Activated T-helper 17 cell treated with anti-CD3 and anti-CD28 coated beads, Interleukin-2, amount 50 U/mL, for 72 hours (primary cell): Measurements from ENCODE around the gene SLC45A2. TPM values are rescaled to one million over a fixed set of nuclear protein-coding genes. Genes with fewer than 3 reads are reported as not detected.
"Not testable (repeated sequence)": the region's sequence is repeated elsewhere in the genome, so short reads cannot be mapped to it uniquely, and the experiment has no call there.

Source experiments
- ATAC-seq: fragments of 150-1000 bp; cut with Tn5 transposase; replicated peaks from 2 replicates; pipeline ENCODE4 v1.10.0; 2021; ENCODE audit warnings: mild to moderate bottlenecking, moderate library complexity
- H3K27ac Mint-ChIP-seq: one replicate; pipeline ENCODE4 v1.8.0; 2022; ENCODE audit warnings: mixed read lengths
- H3K27me3 Mint-ChIP-seq: one replicate; pipeline ENCODE4 v1.8.0; 2022; ENCODE audit warnings: mixed read lengths
- H3K36me3 Mint-ChIP-seq: one replicate; pipeline ENCODE4 v1.8.0; 2022; ENCODE audit warnings: low read depth, mild to moderate bottlenecking, mixed read lengths
- H3K4me1 Mint-ChIP-seq: one replicate; pipeline ENCODE4 v1.8.0; 2022; ENCODE audit warnings: mixed read lengths
- H3K4me3 Mint-ChIP-seq: one replicate; pipeline ENCODE4 v1.8.0; 2022; ENCODE audit warnings: mild to moderate bottlenecking, mixed read lengths
- H3K9me3 Mint-ChIP-seq: one replicate; pipeline ENCODE4 v1.8.0; 2022; ENCODE audit warnings: mixed read lengths
- total RNA-seq, 2 donors: library from RNA; stranded (reverse); gene quantifications; one replicate each; pipeline ENCODE4 v1.2.3, GENCODE V29; 2022

SLC45A2 gene
- total RNA-seq, 2 donors from 2014 or later = not detected

DNA sequence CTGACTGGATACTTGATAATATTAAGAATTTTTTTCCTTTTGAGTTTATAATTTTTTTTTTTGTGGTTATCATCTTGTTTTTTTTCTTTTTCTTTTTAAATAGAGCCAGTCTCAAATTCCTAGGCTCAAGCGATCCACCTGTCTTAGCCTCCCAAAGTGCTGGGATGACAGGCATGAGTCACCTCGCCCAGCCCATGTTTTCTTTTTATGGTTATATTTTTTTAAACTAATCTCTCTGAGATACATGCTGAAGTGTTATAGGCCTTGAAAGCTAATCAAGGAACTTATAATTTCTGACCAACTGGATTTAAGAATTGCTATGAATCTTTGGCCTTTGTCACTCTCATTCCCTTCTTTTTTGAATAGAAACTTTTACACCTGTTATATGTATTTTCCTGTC lies 30.1 kb upstream of the SLC45A2 start:
- Mint-ChIP-seq H3K9me3 (no peaks in the 10 kb centered on the region), H3K27me3 (no peaks in the 10 kb centered on the region), H3K4me3 (peak overlapping the region; percentile 6), H3K36me3 (peaks cover 5% of the 10 kb centered on the region), H3K27ac (peak overlapping the region; percentile 60), H3K4me1 (peaks cover 13% of the 10 kb centered on the region)
- ATAC-seq = no peak

DNA sequence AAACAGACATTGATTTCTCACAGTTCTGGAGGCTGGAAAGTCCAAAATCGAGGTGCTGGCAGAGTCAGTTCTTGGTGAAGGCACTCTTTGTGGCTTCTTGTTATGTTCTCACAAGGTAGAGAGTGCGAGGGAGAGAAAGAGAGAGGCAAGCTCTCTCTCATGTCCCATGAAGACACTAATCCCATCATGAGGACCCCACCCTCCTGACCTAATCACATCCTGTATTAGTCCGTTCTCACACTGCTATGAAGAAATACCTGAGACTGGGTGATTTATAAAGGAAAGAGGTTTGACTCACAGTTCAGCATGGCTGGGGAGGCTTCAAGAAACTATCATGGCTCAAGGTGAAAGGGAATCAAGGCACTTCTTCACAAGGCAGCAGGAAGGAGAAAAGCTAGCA lies 29.1 kb upstream of the SLC45A2 start:
- H3K9me3 Mint-ChIP-seq = no peaks in the 10 kb centered on the region
- peaks cover 19% of the 10 kb centered on the region for H3K4me1 Mint-ChIP-seq
- no peak overlapping the region for H3K4me3 Mint-ChIP-seq
- H3K36me3 Mint-ChIP-seq = no peaks in the 10 kb centered on the region
- no peaks in the 10 kb centered on the region for H3K27me3 Mint-ChIP-seq
- no peak overlapping the region for H3K27ac Mint-ChIP-seq
- no peak for ATAC-seq

DNA sequence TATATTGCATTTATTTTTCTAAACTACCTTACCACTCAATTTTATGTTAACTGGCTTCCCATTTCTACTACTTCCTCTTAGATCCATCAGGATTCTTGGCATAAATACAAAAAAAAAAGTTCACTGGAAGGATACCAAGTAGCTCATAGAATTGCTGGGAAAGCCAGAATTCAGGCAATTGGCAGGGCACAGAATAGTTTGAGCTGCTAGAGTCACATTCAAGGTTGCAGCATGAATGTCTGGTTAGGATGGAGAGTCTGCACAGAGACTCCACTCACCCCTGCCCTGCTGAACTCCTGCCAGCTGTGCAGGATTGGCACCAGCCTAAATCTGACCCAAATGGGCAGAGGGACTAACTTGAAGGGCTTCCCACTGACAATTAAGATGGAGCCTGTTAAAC lies 28.3 kb upstream of the SLC45A2 start:
- H3K4me1 Mint-ChIP-seq = peaks cover 19% of the 10 kb centered on the region
- H3K27me3 Mint-ChIP-seq = no peaks in the 10 kb centered on the region
- no peaks in the 10 kb centered on the region for H3K9me3 Mint-ChIP-seq
- ATAC-seq = no peak
- H3K27ac Mint-ChIP-seq = no peak overlapping the region
- no peak overlapping the region for H3K4me3 Mint-ChIP-seq
- no peaks in the 10 kb centered on the region for H3K36me3 Mint-ChIP-seq

DNA sequence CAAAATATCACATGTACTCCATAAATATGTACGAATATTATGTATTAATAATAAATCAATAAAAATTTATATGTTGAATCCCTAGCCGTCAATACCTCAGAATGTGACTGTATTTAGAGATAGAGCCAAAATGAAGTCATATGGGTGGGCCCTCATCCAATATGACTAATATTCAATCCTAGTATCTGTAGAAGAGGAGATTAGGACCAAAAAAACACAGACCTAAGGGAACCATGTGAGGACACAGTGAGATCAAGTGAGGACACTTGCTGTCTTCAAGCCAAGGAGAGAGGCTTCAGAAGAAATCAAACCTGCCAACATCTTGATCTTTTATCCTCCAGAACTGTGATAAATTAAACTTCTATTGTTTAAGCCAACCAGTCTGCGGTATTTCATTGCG lies 27.0 kb upstream of the SLC45A2 start:
- Mint-ChIP-seq H3K9me3 (no peaks in the 10 kb centered on the region), H3K4me1 (peaks cover 21% of the 10 kb centered on the region), H3K4me3 (no peak overlapping the region), H3K27ac (no peak overlapping the region), H3K36me3 (no peaks in the 10 kb centered on the region), H3K27me3 (no peaks in the 10 kb centered on the region)
- ATAC-seq = no peak

DNA sequence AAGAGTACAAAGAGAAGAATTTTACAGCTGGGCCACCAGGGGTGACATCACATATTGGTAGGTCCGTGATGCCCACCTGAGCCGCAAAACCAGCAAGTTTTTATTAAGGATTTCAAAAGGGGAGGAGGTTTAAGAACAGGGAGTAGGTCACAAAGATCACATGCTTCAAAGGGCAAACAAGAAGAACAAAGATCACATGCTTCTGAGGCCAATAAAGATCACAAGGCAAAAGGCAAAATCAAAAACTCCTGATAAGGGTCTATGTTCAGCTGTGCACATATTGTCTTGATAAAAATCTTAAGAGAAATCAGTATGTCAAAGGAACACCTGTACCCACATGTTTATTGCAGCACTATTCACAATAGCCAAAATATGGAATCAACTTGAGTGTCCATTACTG lies 25.7 kb upstream of the SLC45A2 start:
- not testable (repeated sequence) for H3K27ac Mint-ChIP-seq, H3K9me3 Mint-ChIP-seq, H3K36me3 Mint-ChIP-seq, ATAC-seq, H3K4me3 Mint-ChIP-seq, H3K27me3 Mint-ChIP-seq
- peaks cover 28% of the 10 kb centered on the region for H3K4me1 Mint-ChIP-seq

DNA sequence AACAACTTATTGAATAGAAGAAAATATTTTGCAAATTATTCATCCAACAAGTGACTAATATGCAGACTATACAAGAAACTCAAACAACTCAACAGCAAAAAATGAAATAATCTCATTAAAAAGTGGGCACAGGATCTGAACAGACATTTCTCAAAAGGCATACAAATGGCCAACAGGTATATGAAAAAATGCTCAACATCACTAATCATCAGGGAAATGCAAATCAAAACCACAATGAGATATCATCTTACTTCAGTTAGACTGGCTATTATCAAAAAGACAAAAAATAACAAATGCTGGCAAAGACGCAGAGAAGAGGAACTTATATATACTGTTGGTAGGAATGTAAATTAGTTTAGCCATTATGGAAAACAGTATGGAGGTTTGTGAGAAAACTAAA lies 25.1 kb upstream of the SLC45A2 start:
- Mint-ChIP-seq H3K4me1 (peaks cover 26% of the 10 kb centered on the region), H3K4me3 (peak overlapping the region; percentile 83), H3K27me3 (no peaks in the 10 kb centered on the region), H3K36me3 (peaks cover 11% of the 10 kb centered on the region), H3K27ac (no peak overlapping the region), H3K9me3 (no peaks in the 10 kb centered on the region)
- ATAC-seq = no peak

DNA sequence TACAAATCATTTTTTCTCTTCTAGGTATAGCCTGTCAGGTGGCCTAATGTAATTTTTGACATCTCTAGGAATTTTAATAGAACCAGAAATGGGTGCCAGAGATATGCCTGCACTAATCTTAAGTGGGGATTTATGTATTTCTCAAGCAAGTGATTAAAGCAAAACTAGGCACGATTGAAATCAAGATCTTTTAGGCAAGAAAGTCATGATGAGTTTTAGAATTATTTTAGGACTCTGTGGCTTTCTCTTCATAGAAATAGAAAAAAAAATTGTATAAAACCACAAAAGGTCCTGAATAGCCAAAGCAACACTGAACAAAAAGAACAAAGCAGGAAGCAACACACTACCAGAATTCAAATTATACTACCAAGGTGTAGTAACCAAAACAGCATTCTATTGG lies 24.3 kb upstream of the SLC45A2 start:
- peaks cover 26% of the 10 kb centered on the region for H3K4me1 Mint-ChIP-seq
- peak overlapping the region; percentile 83 for H3K4me3 Mint-ChIP-seq
- H3K27me3 Mint-ChIP-seq = no peaks in the 10 kb centered on the region
- no peak for ATAC-seq
- H3K27ac Mint-ChIP-seq = peak overlapping the region; percentile 94
- peaks cover 19% of the 10 kb centered on the region for H3K36me3 Mint-ChIP-seq
- H3K9me3 Mint-ChIP-seq = no peaks in the 10 kb centered on the region

DNA sequence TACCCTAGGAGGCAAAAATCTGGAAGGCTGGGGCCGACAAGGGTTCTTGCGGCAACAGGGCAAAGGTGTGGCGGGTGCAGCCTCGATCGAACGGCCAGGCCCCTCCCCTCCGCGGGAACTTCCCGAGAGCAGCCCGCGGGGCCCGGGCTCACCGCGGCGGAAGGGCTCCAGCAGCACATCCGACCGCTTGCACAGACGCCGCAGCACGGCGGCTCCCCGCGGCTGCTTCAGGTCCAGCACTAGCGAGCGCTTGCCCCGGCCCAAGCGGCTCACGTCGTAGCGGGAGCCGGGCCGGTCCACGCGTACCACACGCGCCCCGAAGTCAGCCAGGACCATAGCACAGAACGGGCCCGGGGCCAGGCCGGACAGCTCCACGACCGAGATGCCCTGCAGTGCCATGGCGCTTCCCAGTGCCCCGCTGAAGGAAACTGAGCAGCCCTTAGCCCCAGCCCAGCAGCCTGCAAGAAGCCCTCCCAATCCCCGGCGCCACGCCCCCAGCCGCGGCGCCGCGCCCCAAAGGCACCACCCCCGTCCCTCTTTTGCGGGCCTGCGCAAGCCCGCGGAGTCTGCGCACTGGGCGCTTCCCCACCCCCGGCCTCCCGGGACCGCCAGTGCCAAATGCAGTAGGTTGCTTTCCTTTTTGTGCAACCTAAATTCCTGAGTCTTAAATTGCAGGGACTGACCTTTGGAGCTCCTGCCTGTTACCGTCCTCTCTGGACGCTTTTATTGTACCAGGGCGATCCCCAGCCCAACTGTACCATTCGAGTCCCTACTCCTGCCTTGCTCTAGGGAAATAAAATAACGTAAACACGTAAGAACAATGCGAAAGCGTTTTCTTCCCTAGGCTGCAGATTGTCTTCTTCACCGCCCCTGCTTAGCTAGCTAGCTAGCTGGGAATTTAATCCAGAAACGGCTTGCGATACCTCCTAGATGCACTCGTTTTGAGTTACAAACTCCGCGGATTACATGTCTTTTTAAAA lies 23.4 kb upstream of the SLC45A2 start, which contains the start of gene AMACR:
TSS of gene AMACR (minus strand) at position 430 of the 980 bp plus-strand sequence. CDS start at position 399, 31 bp downstream.
- no peaks in the 10 kb centered on the region for H3K27me3 Mint-ChIP-seq
- peaks cover 22% of the 10 kb centered on the region for H3K36me3 Mint-ChIP-seq
- peaks cover 26% of the 10 kb centered on the region for H3K4me1 Mint-ChIP-seq
- ATAC-seq = peak; percentile 90
- H3K27ac Mint-ChIP-seq = peak within 1 kb of the TSS; percentile 94
- H3K4me3 Mint-ChIP-seq = peak within 1 kb of the TSS; percentile 83
- no peaks in the 10 kb centered on the region for H3K9me3 Mint-ChIP-seq

DNA sequence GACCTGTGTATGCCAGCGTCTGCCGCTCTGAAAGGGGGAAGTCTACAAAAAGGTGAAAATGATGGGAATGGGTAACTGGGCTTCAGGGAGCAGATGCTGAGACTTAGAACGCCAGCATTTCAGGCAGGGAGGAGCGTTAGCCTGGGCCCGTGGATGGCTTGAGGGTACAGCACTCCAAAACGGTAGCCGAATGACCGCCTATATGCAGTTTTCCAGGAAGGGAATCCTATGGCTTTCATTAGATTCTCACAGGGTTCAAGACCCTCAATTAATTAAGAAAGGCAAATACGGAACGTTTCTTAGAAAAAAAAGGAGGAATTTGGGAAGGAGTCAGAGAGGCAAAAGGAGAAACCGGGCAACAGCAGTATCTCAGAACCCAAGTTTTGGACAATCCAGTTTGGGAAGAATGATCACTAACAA lies 22.7 kb upstream of the SLC45A2 start:
- Mint-ChIP-seq H3K27ac (peak overlapping the region; percentile 86), H3K4me1 (peaks cover 26% of the 10 kb centered on the region), H3K4me3 (peak overlapping the region; percentile 83), H3K9me3 (no peaks in the 10 kb centered on the region), H3K36me3 (peaks cover 26% of the 10 kb centered on the region), H3K27me3 (no peaks in the 10 kb centered on the region)
- ATAC-seq = no peak

DNA sequence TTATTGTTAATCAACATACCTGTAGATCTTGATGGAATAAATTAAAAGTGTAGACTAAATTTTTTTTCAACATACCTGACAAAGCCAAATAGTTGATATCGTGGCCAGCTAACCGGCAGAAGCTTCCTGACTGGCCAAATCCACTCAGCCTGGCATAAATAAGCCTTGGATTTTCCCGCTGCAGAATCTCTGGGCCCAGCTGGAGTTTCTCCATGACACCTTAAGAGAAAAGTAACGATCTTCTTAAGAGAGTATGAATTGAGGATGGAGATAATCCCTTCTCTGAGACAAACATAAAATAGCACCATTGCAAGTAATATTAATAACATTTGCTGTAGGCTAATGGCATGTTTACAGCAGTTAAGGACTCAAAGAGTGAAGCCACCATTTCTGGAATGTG lies 21.2 kb upstream of the SLC45A2 start:
- Mint-ChIP-seq H3K36me3 (peaks cover 26% of the 10 kb centered on the region), H3K9me3 (no peaks in the 10 kb centered on the region), H3K4me3 (peak overlapping the region; percentile 83), H3K4me1 (peaks cover 26% of the 10 kb centered on the region), H3K27me3 (no peaks in the 10 kb centered on the region), H3K27ac (peak overlapping the region; percentile 35)
- no peak for ATAC-seq

DNA sequence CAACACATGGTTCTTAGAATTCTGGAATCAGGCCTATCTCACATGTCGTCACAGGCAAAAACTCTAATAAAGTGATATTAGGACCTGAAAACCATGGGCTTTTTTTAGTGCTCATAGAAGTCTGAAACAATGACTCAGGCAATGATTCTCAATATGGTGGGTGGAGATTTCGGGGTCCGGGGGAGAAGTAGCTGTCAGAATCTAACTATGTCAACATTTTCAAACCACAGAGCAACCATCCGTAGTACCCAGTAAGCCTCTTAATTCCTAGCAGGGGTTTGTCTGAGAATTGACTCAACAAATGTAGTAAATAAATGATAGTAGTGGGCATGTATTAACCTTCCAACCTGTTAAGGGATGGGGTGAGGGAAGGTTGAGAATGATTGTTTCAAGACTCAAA lies 20.7 kb upstream of the SLC45A2 start:
- ATAC-seq = peak; percentile 21
- peak overlapping the region; percentile 83 for H3K4me3 Mint-ChIP-seq
- no peaks in the 10 kb centered on the region for H3K27me3 Mint-ChIP-seq
- H3K9me3 Mint-ChIP-seq = no peaks in the 10 kb centered on the region
- peak overlapping the region; percentile 35 for H3K27ac Mint-ChIP-seq
- H3K36me3 Mint-ChIP-seq = peaks cover 26% of the 10 kb centered on the region
- peaks cover 26% of the 10 kb centered on the region for H3K4me1 Mint-ChIP-seq

DNA sequence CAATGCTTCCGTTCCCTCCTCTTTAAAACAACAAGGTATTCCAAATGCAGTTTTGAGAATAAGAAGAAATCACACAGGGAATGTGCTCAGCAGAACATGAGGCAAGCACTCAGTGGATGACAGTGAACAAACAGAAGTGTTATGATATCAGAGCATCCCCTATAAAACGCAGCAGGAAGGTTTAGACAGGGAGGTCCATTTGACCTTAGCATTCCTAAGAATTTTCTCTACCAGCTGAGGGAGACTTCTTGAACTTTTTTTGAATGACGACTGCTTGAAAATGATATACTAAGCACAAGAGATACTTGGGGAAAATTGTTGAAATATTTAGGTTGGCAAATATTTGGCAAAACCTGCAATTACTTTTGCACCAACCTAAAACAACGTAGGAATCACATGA lies 19.4 kb upstream of the SLC45A2 start:
- no peaks in the 10 kb centered on the region for H3K27me3 Mint-ChIP-seq
- peaks cover 26% of the 10 kb centered on the region for H3K36me3 Mint-ChIP-seq
- H3K9me3 Mint-ChIP-seq = no peaks in the 10 kb centered on the region
- peaks cover 18% of the 10 kb centered on the region for H3K4me1 Mint-ChIP-seq
- ATAC-seq = no peak
- H3K27ac Mint-ChIP-seq = no peak overlapping the region
- H3K4me3 Mint-ChIP-seq = no peak overlapping the region

DNA sequence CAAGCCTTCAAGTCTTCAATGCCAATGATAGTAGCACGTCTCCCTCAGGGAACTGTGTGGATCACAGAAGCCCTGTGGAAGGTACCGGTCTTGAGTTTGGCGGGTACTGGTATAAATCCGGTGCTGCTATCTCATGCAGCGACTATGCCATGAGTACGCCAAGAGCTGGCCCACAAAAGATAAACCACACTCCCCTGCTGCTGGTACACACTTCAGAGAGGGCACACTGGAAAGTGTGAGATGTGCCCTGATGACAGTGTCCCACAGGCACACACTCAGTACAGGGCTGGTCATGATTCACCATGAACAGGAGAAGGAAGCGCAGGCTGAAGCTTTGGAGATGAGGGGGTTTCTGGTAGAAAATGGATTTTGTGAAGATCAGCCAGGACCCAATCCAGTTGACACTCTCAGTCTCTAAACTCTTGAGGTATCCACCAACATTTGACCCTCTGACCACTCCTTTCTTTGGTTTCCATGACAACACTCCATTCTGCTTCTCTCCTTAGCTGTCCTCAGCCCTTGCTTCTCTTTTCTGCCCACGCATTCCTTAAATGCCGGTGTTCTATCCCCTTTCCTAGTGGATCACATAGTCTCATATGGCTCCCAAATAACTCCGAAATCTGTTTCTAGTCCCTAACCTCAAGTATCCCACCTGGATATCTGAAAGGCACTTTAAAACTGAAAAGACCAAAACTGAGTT lies 18.3 kb upstream of the SLC45A2 start:
- Mint-ChIP-seq H3K27me3 (no peaks in the 10 kb centered on the region), H3K27ac (no peak overlapping the region), H3K4me1 (peaks cover 18% of the 10 kb centered on the region), H3K4me3 (no peak overlapping the region), H3K9me3 (no peaks in the 10 kb centered on the region), H3K36me3 (peaks cover 36% of the 10 kb centered on the region)
- no peak for ATAC-seq

DNA sequence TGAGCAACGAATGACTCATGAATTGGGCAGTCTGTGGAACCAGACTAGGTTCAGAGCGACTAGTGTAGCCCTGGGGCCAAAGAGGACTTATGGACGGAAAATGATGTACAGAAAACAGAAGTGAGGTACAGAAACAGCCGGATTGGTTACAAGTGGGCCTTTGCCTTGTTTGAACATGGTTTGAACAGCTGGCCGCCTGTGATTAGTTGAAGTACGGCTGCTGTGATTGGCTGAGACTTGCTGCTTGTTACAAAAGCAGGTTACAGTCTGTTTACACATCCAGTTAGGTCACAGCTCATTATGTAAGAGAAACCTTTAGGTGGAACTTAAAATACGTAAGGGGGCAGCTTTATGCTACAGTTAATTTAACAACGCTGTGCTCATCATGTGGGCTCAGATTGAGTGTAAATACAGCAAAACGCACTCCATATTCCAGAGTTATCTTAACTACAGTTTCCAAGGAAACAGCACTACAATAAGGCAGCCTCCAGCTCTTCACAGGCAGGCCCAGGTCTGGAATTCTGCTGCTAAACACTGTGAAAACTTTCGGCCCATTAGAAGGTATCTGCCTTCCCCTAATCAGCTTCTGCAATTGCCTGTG lies 16.8 kb upstream of the SLC45A2 start:
- peaks cover 16% of the 10 kb centered on the region for H3K4me1 Mint-ChIP-seq
- no peak overlapping the region for H3K27ac Mint-ChIP-seq
- no peak for ATAC-seq
- H3K9me3 Mint-ChIP-seq = no peaks in the 10 kb centered on the region
- H3K4me3 Mint-ChIP-seq = no peak overlapping the region
- peaks cover 44% of the 10 kb centered on the region for H3K36me3 Mint-ChIP-seq
- H3K27me3 Mint-ChIP-seq = no peaks in the 10 kb centered on the region
